ENCODE data around the gene C1orf115. TPM values are rescaled to one million over a fixed set of nuclear protein-coding genes. Genes with fewer than 3 reads are reported as not detected.
"Not testable (repeated sequence)": the region's sequence is repeated elsewhere in the genome, so short reads cannot be mapped to it uniquely, and the experiment has no call there.

C1orf115 gene
- total and polyA plus RNA-seq, 3 experiments from 2014 or later = 0.16 to 1.4 (median 0.18) TPM

- POLR2A ChIA-PET = no interaction called here
Measured at GRCh38 chr1:220717800-220718640, 27.9 kb downstream of the C1orf115 start.

GRCh38 chr1:220721266-220721665 is 31.1 kb downstream of the C1orf115 start:
- H3K4me3 Mint-ChIP-seq, H3K4me1 Mint-ChIP-seq: not testable (repeated sequence)

More at GRCh38 chr1:220717800-220718640, 27.9 kb downstream of the C1orf115 start:
- Histone ChIP-seq H3K36me3 (ENCODE audit: insufficient read depth, low read length) (no peaks in the 10 kb centered on the region), H3K27me3 (ENCODE audit: insufficient read depth, low read length, poor library complexity, severe bottlenecking) (no peaks in the 10 kb centered on the region), H3K4me1 (ENCODE audit: insufficient read depth, low read length) (no peaks in the 10 kb centered on the region), H3K9me3 (ENCODE audit: low read length) (no peaks in the 10 kb centered on the region), H3K27ac (ENCODE audit: low read depth, low read length) (no peak overlapping the region), H3K4me3 (ENCODE audit: low read length) (no peak overlapping the region)
- no peak for DNase-seq
- Mint-ChIP-seq H3K27me3 (peaks cover 10 to 25% of the 10 kb centered on the region in 2 donors), H3K36me3 (no peaks in the 10 kb centered on the region), H3K9me3 (peaks cover 0 to 4% (median 0%) of the 10 kb centered on the region in 5 donors), H3K4me3 (no peak overlapping the region), H3K4me1 (no peaks in the 10 kb centered on the region), H3K27ac (no peak overlapping the region)
- CTCF ChIA-PET = no interaction called here

GRCh38 chr1:220726634-220727033 is 36.5 kb downstream of the C1orf115 start:
- Histone ChIP-seq H3K9me3 (ENCODE audit: low read length) (no peaks in the 10 kb centered on the region), H3K36me3 (ENCODE audit: insufficient read depth, low read length) (no peaks in the 10 kb centered on the region), H3K4me3 (ENCODE audit: low read length) (no peak overlapping the region), H3K27me3 (ENCODE audit: insufficient read depth, low read length, poor library complexity, severe bottlenecking) (no peaks in the 10 kb centered on the region), H3K27ac (ENCODE audit: low read depth, low read length) (no peak overlapping the region), H3K4me1 (ENCODE audit: insufficient read depth, low read length) (no peaks in the 10 kb centered on the region)
- ChIA-PET POLR2A (no interaction called here), CTCF (no interaction called here)
- H3K9me3 Mint-ChIP-seq = no peaks in the 10 kb centered on the region
- peaks cover 0 to under 1% (median 0%) of the 10 kb centered on the region in 3 donors for H3K4me1 Mint-ChIP-seq
- H3K4me3 Mint-ChIP-seq = no peak overlapping the region
- H3K27me3 Mint-ChIP-seq = peaks cover 0 to 6% of the 10 kb centered on the region in 2 donors
- no peak overlapping the region for H3K27ac Mint-ChIP-seq
- no peak for DNase-seq
- no peaks in the 10 kb centered on the region for H3K36me3 Mint-ChIP-seq

More at GRCh38 chr1:220721266-220721665, 31.1 kb downstream of the C1orf115 start:
- H3K4me1 ChIP-seq (ENCODE audit: insufficient read depth, low read length); H3K4me3 ChIP-seq (ENCODE audit: low read length); H3K36me3 Mint-ChIP-seq; POLR2A ChIA-PET; H3K27ac ChIP-seq (ENCODE audit: low read depth, low read length); H3K27me3 ChIP-seq (ENCODE audit: insufficient read depth, low read length, poor library complexity, severe bottlenecking); DNase-seq; CTCF ChIA-PET; H3K36me3 ChIP-seq (ENCODE audit: insufficient read depth, low read length); H3K9me3 Mint-ChIP-seq; H3K9me3 ChIP-seq (ENCODE audit: low read length); H3K27ac Mint-ChIP-seq: not testable (repeated sequence)
- H3K27me3 Mint-ChIP-seq = peaks cover 15 to 16% of the 10 kb centered on the region in 2 donors

GRCh38 chr1:220727519-220727918 is 37.4 kb downstream of the C1orf115 start:
- POLR2A ChIA-PET = no interaction called here
- Mint-ChIP-seq H3K27ac (no peak overlapping the region), H3K9me3 (no peaks in the 10 kb centered on the region)

GRCh38 chr1:220730486-220730885 is 40.3 kb downstream of the C1orf115 start:
- H3K27ac ChIP-seq (ENCODE audit: low read depth, low read length) = no peak overlapping the region
- no peaks in the 10 kb centered on the region for H3K36me3 Mint-ChIP-seq
- ChIA-PET POLR2A (no interaction called here), CTCF (no interaction called here)
- H3K4me3 ChIP-seq (ENCODE audit: low read length) = no peak overlapping the region
- H3K4me1 Mint-ChIP-seq = peaks cover 10 to 18% (median 11%) of the 10 kb centered on the region in 3 donors
- peaks cover 0 to under 1% of the 10 kb centered on the region in 2 donors for H3K27me3 Mint-ChIP-seq
- H3K4me1 ChIP-seq (ENCODE audit: insufficient read depth, low read length) = no peaks in the 10 kb centered on the region
- H3K4me3 Mint-ChIP-seq = no peak overlapping the region
- H3K27ac Mint-ChIP-seq = no peak overlapping the region
- H3K36me3 ChIP-seq (ENCODE audit: insufficient read depth, low read length) = no peaks in the 10 kb centered on the region
- H3K9me3 Mint-ChIP-seq = no peaks in the 10 kb centered on the region
- no peak for DNase-seq
- no peaks in the 10 kb centered on the region for H3K9me3 ChIP-seq (ENCODE audit: low read length)
- H3K27me3 ChIP-seq (ENCODE audit: insufficient read depth, low read length, poor library complexity, severe bottlenecking) = no peaks in the 10 kb centered on the region

More at GRCh38 chr1:220727519-220727918, 37.4 kb downstream of the C1orf115 start:
- peaks cover 0 to 6% of the 10 kb centered on the region in 2 donors for H3K27me3 Mint-ChIP-seq
- CTCF ChIA-PET = no interaction called here
- Histone ChIP-seq H3K36me3 (ENCODE audit: insufficient read depth, low read length) (no peaks in the 10 kb centered on the region), H3K27me3 (ENCODE audit: insufficient read depth, low read length, poor library complexity, severe bottlenecking) (no peaks in the 10 kb centered on the region), H3K27ac (ENCODE audit: low read depth, low read length) (no peak overlapping the region), H3K9me3 (ENCODE audit: low read length) (no peaks in the 10 kb centered on the region), H3K4me1 (ENCODE audit: insufficient read depth, low read length) (no peaks in the 10 kb centered on the region), H3K4me3 (ENCODE audit: low read length) (no peak overlapping the region)
- peaks cover under 1 to 5% (median 3%) of the 10 kb centered on the region in 3 donors for H3K4me1 Mint-ChIP-seq
- no peaks in the 10 kb centered on the region for H3K36me3 Mint-ChIP-seq
- no peak for DNase-seq
- H3K4me3 Mint-ChIP-seq = no peak overlapping the region

GRCh38 chr1:220732137-220732536 is 42.0 kb downstream of the C1orf115 start:
- no peaks in the 10 kb centered on the region for H3K36me3 ChIP-seq (ENCODE audit: insufficient read depth, low read length)
- no peak overlapping the region for H3K27ac ChIP-seq (ENCODE audit: low read depth, low read length)
- peaks cover 10 to 18% (median 11%) of the 10 kb centered on the region in 3 donors for H3K4me1 Mint-ChIP-seq
- H3K36me3 Mint-ChIP-seq = no peaks in the 10 kb centered on the region
- DNase-seq = no peak
- H3K4me1 ChIP-seq (ENCODE audit: insufficient read depth, low read length) = no peaks in the 10 kb centered on the region
- no peaks in the 10 kb centered on the region for H3K27me3 Mint-ChIP-seq
- CTCF ChIA-PET = no interaction called here
- H3K4me3 ChIP-seq (ENCODE audit: low read length) = no peak overlapping the region
- H3K27me3 ChIP-seq (ENCODE audit: insufficient read depth, low read length, poor library complexity, severe bottlenecking) = no peaks in the 10 kb centered on the region
- peak overlapping the region in 2 of 8 donors; percentile 11 to 21 for H3K27ac Mint-ChIP-seq
- H3K4me3 Mint-ChIP-seq = peak overlapping the region in 1 of 7 donors; percentile 15
- H3K9me3 Mint-ChIP-seq = no peaks in the 10 kb centered on the region
- no peaks in the 10 kb centered on the region for H3K9me3 ChIP-seq (ENCODE audit: low read length)
- POLR2A ChIA-PET = no interaction called here

- Mint-ChIP-seq H3K4me3 (peak overlapping the region in 2 of 7 donors; percentile 70 to 84), H3K4me1 (peaks cover 10 to 18% (median 11%) of the 10 kb centered on the region in 3 donors), H3K27ac (peak overlapping the region in 1 of 8 donors; percentile 85), H3K36me3 (no peaks in the 10 kb centered on the region), H3K27me3 (no peaks in the 10 kb centered on the region), H3K9me3 (no peaks in the 10 kb centered on the region)
- H3K36me3 ChIP-seq (ENCODE audit: insufficient read depth, low read length) = no peaks in the 10 kb centered on the region
- no peaks in the 10 kb centered on the region for H3K4me1 ChIP-seq (ENCODE audit: insufficient read depth, low read length)
- H3K4me3 ChIP-seq (ENCODE audit: low read length) = no peak overlapping the region
- no peak for DNase-seq
- H3K27me3 ChIP-seq (ENCODE audit: insufficient read depth, low read length, poor library complexity, severe bottlenecking) = no peaks in the 10 kb centered on the region
- no peaks in the 10 kb centered on the region for H3K9me3 ChIP-seq (ENCODE audit: low read length)
- no peak overlapping the region for H3K27ac ChIP-seq (ENCODE audit: low read depth, low read length)
- ChIA-PET CTCF (interaction anchor here (0.6 to 1.3 kb wide), 6 partner anchors 10 to 543 kb away, joined by 3 to 8 read pairs (median 4); no protein-coding TSS in a partner anchor), POLR2A (interaction anchor here (0.6 kb wide), 1 partner anchor 596 kb away, joined by 9 read pairs; no protein-coding TSS in a partner anchor)
Measured at GRCh38 chr1:220732621-220733020, 42.5 kb downstream of the C1orf115 start.

GRCh38 chr1:220733086-220733601 is 43.0 kb downstream of the C1orf115 start:
- ChIA-PET POLR2A (interaction anchor here (0.6 kb wide), 1 partner anchor 596 kb away, joined by 9 read pairs; no protein-coding TSS in a partner anchor), CTCF (interaction anchor here (0.6 to 1.3 kb wide), 7 partner anchors 11 to 543 kb away, joined by 3 to 8 read pairs (median 4); no protein-coding TSS in a partner anchor)
- DNase-seq = peak; percentile 57 to 72 (median 65)
- no peaks in the 10 kb centered on the region for H3K36me3 ChIP-seq (ENCODE audit: insufficient read depth, low read length)
- H3K4me1 ChIP-seq (ENCODE audit: insufficient read depth, low read length) = no peaks in the 10 kb centered on the region
- no peak overlapping the region for H3K27ac ChIP-seq (ENCODE audit: low read depth, low read length)
- H3K36me3 Mint-ChIP-seq = no peaks in the 10 kb centered on the region
- H3K27me3 Mint-ChIP-seq = no peaks in the 10 kb centered on the region
- H3K27me3 ChIP-seq (ENCODE audit: insufficient read depth, low read length, poor library complexity, severe bottlenecking) = no peaks in the 10 kb centered on the region
- no peaks in the 10 kb centered on the region for H3K9me3 ChIP-seq (ENCODE audit: low read length)
- H3K4me3 Mint-ChIP-seq = peak overlapping the region in 6 of 7 donors; percentile 42 to 84 (median 67)
- H3K4me3 ChIP-seq (ENCODE audit: low read length) = no peak overlapping the region
- H3K4me1 Mint-ChIP-seq = peaks cover 10 to 18% (median 11%) of the 10 kb centered on the region in 3 donors
- peak overlapping the region in 4 of 8 donors; percentile 31 to 85 (median 62) for H3K27ac Mint-ChIP-seq
- H3K9me3 Mint-ChIP-seq = no peaks in the 10 kb centered on the region
